SJSA1 (cell line): ENCODE results near the gene SSC4D. TPM values are rescaled to one million over a fixed set of nuclear protein-coding genes. Genes with fewer than 3 reads are reported as not detected.
A peak's percentile ranks its signal among the peaks of the same experiment; 100 is the strongest.
"Not testable (repeated sequence)": the region's sequence is repeated elsewhere in the genome, so short reads cannot be mapped to it uniquely, and the experiment has no call there.

ENCODE experiments used
- DNase-seq, 2 experiments: peaks; one replicate each; pipeline ENCODE4 v3.0.0-alpha.2; 2015 to 2020; ENCODE audit warnings: low spot score in 2 of 2, low read depth in 1 of 2
- H3K27ac ChIP-seq: fragments of 250-450 bp; sonication (Bioruptor Pico); 2 replicates; pipeline ENCODE4 v1.5.1; 2020; ENCODE audit warnings: mild to moderate bottlenecking, moderate library complexity
- H3K27me3 ChIP-seq: fragments of 250-450 bp; sonication (Bioruptor Pico); replicated peaks from 2 replicates; pipeline ENCODE4 v1.5.1; 2020; ENCODE audit warnings: mild to moderate bottlenecking, moderate library complexity
- H3K36me3 ChIP-seq: fragments of 250-450 bp; sonication (Bioruptor Pico); 2 replicates; pipeline ENCODE4 v1.5.1; 2020; ENCODE audit warnings: mild to moderate bottlenecking
- H3K4me1 ChIP-seq: fragments of 250-450 bp; sonication (Bioruptor Pico); replicated peaks from 2 replicates; pipeline ENCODE4 v1.6.1; 2021; ENCODE audit warnings: mild to moderate bottlenecking
- H3K4me3 ChIP-seq: fragments of 250-450 bp; sonication (Bioruptor Pico); 2 replicates; pipeline ENCODE4 v1.5.1; 2020; ENCODE audit warnings: mild to moderate bottlenecking
- H3K9me3 ChIP-seq: fragments of 250-450 bp; sonication (Bioruptor Pico); replicated peaks from 2 replicates; pipeline ENCODE4 v1.5.1; 2020; ENCODE audit warnings: mild to moderate bottlenecking
- total RNA-seq: library from RNA; depleted of rRNA; stranded (reverse); fragments of >200 nt; shearing (Covaris generic); gene quantifications from 2 replicates; pipeline ENCODE4 v1.2.3, GENCODE V29; 2014

Gene SSC4D
- total RNA-seq, 1 experiment from 2014 or later = 0.34 TPM

- Histone ChIP-seq H3K27ac (no peak overlapping the region), H3K9me3 (no peaks in the 10 kb centered on the region), H3K36me3 (no peaks in the 10 kb centered on the region), H3K4me1 (peaks cover 15% of the 10 kb centered on the region), H3K27me3 (no peaks in the 10 kb centered on the region), H3K4me3 (no peak overlapping the region)
- DNase-seq = no peak
Observed at GRCh38 chr7:76428149-76428823, 18.8 kb upstream of the SSC4D start.

- Histone ChIP-seq H3K36me3 (no peaks in the 10 kb centered on the region), H3K9me3 (no peaks in the 10 kb centered on the region), H3K27ac (no peak overlapping the region), H3K27me3 (no peaks in the 10 kb centered on the region), H3K4me1 (peaks cover 19% of the 10 kb centered on the region), H3K4me3 (no peak overlapping the region)
- DNase-seq = no peak
Observed at GRCh38 chr7:76427635-76428034, 18.1 kb upstream of the SSC4D start.

GRCh38 chr7:76426246-76426645 lies 16.7 kb upstream of the SSC4D start:
- peaks cover 25% of the 10 kb centered on the region for H3K4me1 ChIP-seq
- no peaks in the 10 kb centered on the region for H3K9me3 ChIP-seq
- no peaks in the 10 kb centered on the region for H3K27me3 ChIP-seq
- no peak overlapping the region for H3K27ac ChIP-seq
- no peak overlapping the region for H3K4me3 ChIP-seq
- H3K36me3 ChIP-seq = no peaks in the 10 kb centered on the region
- DNase-seq = no peak

GRCh38 chr7:76425558-76425957 lies 16.1 kb upstream of the SSC4D start:
- peaks cover 32% of the 10 kb centered on the region for H3K4me1 ChIP-seq
- not testable (repeated sequence) for H3K27ac ChIP-seq, H3K4me3 ChIP-seq, H3K9me3 ChIP-seq, H3K36me3 ChIP-seq, DNase-seq, H3K27me3 ChIP-seq

- no peak overlapping the region for H3K4me3 ChIP-seq
- H3K27ac ChIP-seq = no peak overlapping the region
- H3K36me3 ChIP-seq = no peaks in the 10 kb centered on the region
- H3K27me3 ChIP-seq = no peaks in the 10 kb centered on the region
- H3K4me1 ChIP-seq = peaks cover 32% of the 10 kb centered on the region
- H3K9me3 ChIP-seq = no peaks in the 10 kb centered on the region
- DNase-seq = no peak
Observed at GRCh38 chr7:76425156-76425555, 15.7 kb upstream of the SSC4D start.

GRCh38 chr7:76424413-76425111 lies 15.1 kb upstream of the SSC4D start, which contains the start of gene ZP3:
Gene ZP3 (plus strand): TSS chr7:76424950. CDS start chr7:76424965, 15 bp downstream.
- no peaks in the 10 kb centered on the region for H3K9me3 ChIP-seq
- no peak for DNase-seq
- H3K4me3 ChIP-seq = no peak within 1 kb of the TSS
- H3K4me1 ChIP-seq = peaks cover 32% of the 10 kb centered on the region
- no peaks in the 10 kb centered on the region for H3K36me3 ChIP-seq
- peak within 1 kb of the TSS; percentile 53; the same call in 1 of the 2 replicates for H3K27ac ChIP-seq
- H3K27me3 ChIP-seq = no peaks in the 10 kb centered on the region

- H3K27me3 ChIP-seq = no peaks in the 10 kb centered on the region
- no peak overlapping the region for H3K4me3 ChIP-seq
- H3K9me3 ChIP-seq = no peaks in the 10 kb centered on the region
- peak overlapping the region; percentile 53; the same call in 1 of the 2 replicates for H3K27ac ChIP-seq
- DNase-seq = no peak
- H3K36me3 ChIP-seq = no peaks in the 10 kb centered on the region
- H3K4me1 ChIP-seq = peaks cover 32% of the 10 kb centered on the region
Observed at GRCh38 chr7:76423666-76424412, 14.3 kb upstream of the SSC4D start.

- Histone ChIP-seq H3K27ac (peak overlapping the region; percentile 85), H3K4me1 (peaks cover 32% of the 10 kb centered on the region)
- H3K4me3 ChIP-seq, H3K9me3 ChIP-seq, H3K36me3 ChIP-seq, H3K27me3 ChIP-seq: not testable (repeated sequence)
- DNase-seq = peak; percentile 82 to 91
Observed at GRCh38 chr7:76421097-76421496, 11.6 kb upstream of the SSC4D start.

GRCh38 chr7:76417654-76418310 lies 8.3 kb upstream of the SSC4D start:
- not testable (repeated sequence) for H3K4me3 ChIP-seq, H3K27ac ChIP-seq, H3K27me3 ChIP-seq, H3K9me3 ChIP-seq, H3K36me3 ChIP-seq, DNase-seq
- peaks cover 12% of the 10 kb centered on the region for H3K4me1 ChIP-seq

- Histone ChIP-seq H3K27me3 (no peaks in the 10 kb centered on the region), H3K27ac (no peak overlapping the region), H3K9me3 (no peaks in the 10 kb centered on the region), H3K4me3 (no peak overlapping the region), H3K36me3 (no peaks in the 10 kb centered on the region), H3K4me1 (no peaks in the 10 kb centered on the region)
- DNase-seq = no peak
Observed at GRCh38 chr7:76412249-76412648, 2.8 kb upstream of the SSC4D start.

GRCh38 chr7:76411626-76412025 lies 2.1 kb upstream of the SSC4D start:
- Histone ChIP-seq H3K36me3 (no peaks in the 10 kb centered on the region), H3K4me3 (no peak overlapping the region), H3K4me1 (no peaks in the 10 kb centered on the region), H3K27ac (no peak overlapping the region), H3K9me3 (no peaks in the 10 kb centered on the region), H3K27me3 (no peaks in the 10 kb centered on the region)
- no peak for DNase-seq

- H3K27ac ChIP-seq = no peak overlapping the region
- no peaks in the 10 kb centered on the region for H3K36me3 ChIP-seq
Observed at GRCh38 chr7:76408121-76408560, 1.4 kb downstream of the SSC4D start.

GRCh38 chr7:76407718-76408117 lies 1.8 kb downstream of the SSC4D start:
- no peaks in the 10 kb centered on the region for H3K36me3 ChIP-seq
- H3K27ac ChIP-seq = no peak overlapping the region
- no peak overlapping the region for H3K4me3 ChIP-seq
- no peaks in the 10 kb centered on the region for H3K9me3 ChIP-seq
- no peak for DNase-seq
- H3K27me3 ChIP-seq = no peaks in the 10 kb centered on the region
- H3K4me1 ChIP-seq = no peaks in the 10 kb centered on the region

More at GRCh38 chr7:76408121-76408560, 1.4 kb downstream of the SSC4D start:
- Histone ChIP-seq H3K9me3 (no peaks in the 10 kb centered on the region), H3K27me3 (no peaks in the 10 kb centered on the region), H3K4me1 (no peaks in the 10 kb centered on the region), H3K4me3 (no peak overlapping the region)
- DNase-seq = no peak
